NOMO-1 treated with dmso at 0.1 percent for 144 hours (cell line): ENCODE measurements around the gene ZNF580.

Source experiments
- DNase-seq: peaks from one replicate; lab custom pipeline; 2025; ENCODE audit not compliant: unreplicated experiment; lab: John Stamatoyannopoulos, UW

Gene ZNF580

GRCh38 chr19:55674841-55675660 lies 34.2 kb downstream of the ZNF580 start, which contains the start of gene EPN1:
Gene EPN1, plus strand, starts transcription at chr19:55675226. Its CDS starts 3,402 bp downstream, at chr19:55678628.
- DNase-seq, result peak; percentile 95

- DNase-seq, result no peak
These were observed 35.0 kb downstream of the ZNF580 start for GRCh38 chr19:55675661-55676354.

- DNase-seq, result no peak
These were observed 35.6 kb downstream of the ZNF580 start for GRCh38 chr19:55676383-55676782.

- DNase-seq, result no peak
These were observed 36.2 kb downstream of the ZNF580 start for GRCh38 chr19:55676889-55677505.

GRCh38 chr19:55677572-55678028 lies 36.8 kb downstream of the ZNF580 start:
- DNase-seq, result no peak

- peak; percentile 92 for DNase-seq
These were observed 37.4 kb downstream of the ZNF580 start for GRCh38 chr19:55678121-55678671.

- DNase-seq, result no peak
These were observed 38.8 kb downstream of the ZNF580 start for GRCh38 chr19:55679343-55680257.

- no peak for DNase-seq
These were observed 39.7 kb downstream of the ZNF580 start for GRCh38 chr19:55680339-55681130.

- DNase-seq, result no peak
These were observed 40.6 kb downstream of the ZNF580 start for GRCh38 chr19:55681131-55682092.

GRCh38 chr19:55683449-55684261 lies 42.9 kb downstream of the ZNF580 start:
- no peak for DNase-seq

- no peak for DNase-seq
These were observed 44.3 kb downstream of the ZNF580 start for GRCh38 chr19:55684946-55685681.

GRCh38 chr19:55685776-55686175 lies 45.0 kb downstream of the ZNF580 start:
- DNase-seq, result no peak

- DNase-seq, result no peak
These were observed 45.7 kb downstream of the ZNF580 start for GRCh38 chr19:55686311-55687050.

GRCh38 chr19:55687281-55688201 lies 46.7 kb downstream of the ZNF580 start:
- DNase-seq, result no peak
